ENCODE results near the gene DDX10. TPM values are rescaled to one million over a fixed set of nuclear protein-coding genes. Genes with fewer than 3 reads are reported as not detected.

Gene DDX10
- polyA plus RNA-seq, 1 of the 3 experiments (the other 2 are of a cell fraction), result 35.8 TPM

- H3K36me3 ChIP-seq (replicated peaks in 1 of 2; ENCODE audit: control insufficient read depth in 1 of 2, insufficient read depth in 2 of 2, low read length in 1 of 2), result peaks cover 8 to 21% of the 10 kb centered on the region in 2 experiments
- H3K79me2 ChIP-seq (ENCODE audit: insufficient read depth), result peaks cover 20% of the 10 kb centered on the region
- WGBS (ENCODE audit: low lambda C conversion rate), result 95% methylated on average over 7 of the region's 7 CpGs
- H3K4me1 ChIP-seq (ENCODE audit: control insufficient read depth in 1 of 2, insufficient read depth in 2 of 2, low read depth in 1 of 2, low read length in 1 of 2), result peaks cover 2 to 21% of the 10 kb centered on the region in 2 experiments; a peak in 2 of 4 replicates
- DNase-seq, result no peak
- no peak overlapping the region for H2AFZ ChIP-seq (ENCODE audit: low read depth)
- POLR2A ChIA-PET, result no interaction called here
- no peak for TF ChIP-seq FOXM1 (IDR thresholded peaks at IDR 0.05; ENCODE audit: low read depth)
- TF ChIP-seq GATA2 (CRISPR knock-in tag; IDR thresholded peaks at IDR 0.05), result no peak
- no peak for TF ChIP-seq IRF3 (IDR thresholded peaks at IDR 0.05; ENCODE audit: low read depth, low read length)
- TF ChIP-seq SMC3 (IDR thresholded peaks at IDR 0.05; ENCODE audit: low read depth, low read length), result no peak
- no peak for TF ChIP-seq RAD21 (IDR thresholded peaks at IDR 0.05; ENCODE audit: low read length)
- TF ChIP-seq FOXJ3 (CRISPR knock-in tag; IDR thresholded peaks at IDR 0.05), result no peak
- TF ChIP-seq SIN3A (IDR thresholded peaks at IDR 0.05; ENCODE audit: borderline replicate concordance, low read depth, low read length), result no peak
- no peak for TF ChIP-seq USF1 (IDR thresholded peaks at IDR 0.05; ENCODE audit: borderline replicate concordance, low read depth)
- TF ChIP-seq EP300 (IDR thresholded peaks at IDR 0.05; ENCODE audit: borderline replicate concordance in 1 of 2, low read depth in 1 of 2, low read length in 1 of 2), result no peak
- TF ChIP-seq PBX3 (IDR thresholded peaks at IDR 0.05), result no peak
- no peak for TF ChIP-seq EZH2phosphoT487 (IDR thresholded peaks at IDR 0.05; ENCODE audit: borderline replicate concordance, low read depth)
- no peak for TF ChIP-seq MXI1 (IDR thresholded peaks at IDR 0.05; ENCODE audit: low read depth, low read length)
- no peak for TF ChIP-seq USF2 (IDR thresholded peaks at IDR 0.05; ENCODE audit: borderline replicate concordance, low read depth, low read length)
- no peak for TF ChIP-seq NRF1 (IDR thresholded peaks at IDR 0.05; ENCODE audit: low read depth, low read length)
- TF ChIP-seq ELF1 (IDR thresholded peaks at IDR 0.05), result no peak
- no peaks in the 10 kb centered on the region for H4K20me1 ChIP-seq (ENCODE audit: insufficient read depth)
- H3F3A ChIP-seq (replicated peaks; ENCODE audit: insufficient read depth), result peaks cover 5% of the 10 kb centered on the region
- H3K9me3 ChIP-seq, result 0 out of 2 replicates have a peak, but pooled peaks cover 6% of the 10 kb centered on the region
- H3K9me2 ChIP-seq, result no peaks in the 10 kb centered on the region
- H3K27ac ChIP-seq (ENCODE audit: low read depth in 2 of 2, low read length in 1 of 2), result no peak overlapping the region
- H3K9ac ChIP-seq, result no peak overlapping the region
- no peaks in the 10 kb centered on the region for H3K27me3 ChIP-seq (ENCODE audit: insufficient read depth)
- CTCF ChIA-PET, result interaction anchor here (0.9 to 1.8 kb wide), 2 partner anchors 14 to 31 kb away, joined by 3 to 6 read pairs; no protein-coding TSS in a partner anchor
- no peak overlapping the region for H3K4me3 ChIP-seq (ENCODE audit: low read depth in 2 of 2, low read length in 1 of 2)
- H3K4me2 ChIP-seq, result no peak overlapping the region
Observed at GRCh38 chr11:108729227-108729871, 64.5 kb downstream of the DDX10 start.

All from SK-N-SH (cell line).